Spleen (tissue), 11 donors: ENCODE data around the gene DVL1. TPM values are rescaled to one million over a fixed set of nuclear protein-coding genes. Genes with fewer than 3 reads are reported as not detected.
A peak's percentile ranks its signal among the peaks of the same experiment; 100 is the strongest.

ENCODE experiments used
- DNase-seq: peaks from one replicate; pipeline ENCODE4 v3.0.0-alpha.2; 2020
- H3K27ac ChIP-seq, 8 donors: fragments of 200-600 bp; sonication (generic) in 7 of 8; 1 replicate in 4 of 8; 2 replicates in 4 of 8; pipeline versions ENCODE4 v1.5.0 to v1.8.0; 2016 to 2021; ENCODE audit warnings: inconsistent platforms in 4 of 8, mild to moderate bottlenecking in 4 of 8, moderate library complexity in 1 of 8
- H3K27me3 ChIP-seq, 7 donors: fragments of 200-600 bp; sonication (generic) in 6 of 7; replicated peaks in 1 of 7; 1 replicate in 4 of 7; 2 replicates in 3 of 7; pipeline versions ENCODE4 v1.5.0 to v1.8.0; 2016 to 2021; ENCODE audit warnings: inconsistent platforms in 3 of 7, mild to moderate bottlenecking in 1 of 7
- H3K36me3 ChIP-seq, 6 donors: fragments of 200-600 bp; sonication (generic) in 5 of 6; 1 replicate in 4 of 6; 2 replicates in 2 of 6; pipeline versions ENCODE4 v1.5.0 to v1.8.0; 2016 to 2021; ENCODE audit warnings: inconsistent platforms in 2 of 6
- H3K4me1 ChIP-seq, 6 donors: fragments of 200-600 bp; sonication (generic) in 5 of 6; 1 replicate in 3 of 6; 2 replicates in 3 of 6; pipeline versions ENCODE4 v1.5.0 to v1.8.0; 2016 to 2021; ENCODE audit warnings: inconsistent platforms in 3 of 6
- H3K4me3 ChIP-seq, 8 donors: fragments of 200-600 bp; sonication (generic) in 7 of 8; 1 replicate in 4 of 8; 2 replicates in 4 of 8; pipeline versions ENCODE4 v1.5.0 to v1.8.0; 2016 to 2021; ENCODE audit warnings: inconsistent platforms in 4 of 8, mild to moderate bottlenecking in 4 of 8, moderate library complexity in 2 of 8
- H3K9me3 ChIP-seq, 8 donors: fragments of 200-600 bp; sonication (generic) in 7 of 8; 1 replicate in 4 of 8; 2 replicates in 4 of 8; pipeline versions ENCODE4 v1.5.0 to v1.8.0; 2016 to 2021; ENCODE audit warnings: inconsistent platforms in 4 of 8
- CTCF ChIP-seq, 11 experiments: fragments of 200-600 bp in 7 of 11; fragments of 450-650 bp in 4 of 11; sonication (generic) in 4 of 11; IDR thresholded peaks in 8 of 11; conservative IDR thresholded peaks in 3 of 11; 1 replicate in 7 of 11; 2 replicates in 4 of 11; pipeline versions ENCODE4 v1.4.0 to v1.8.0; 2016 to 2021; ENCODE audit warnings: antibody characterized with exemption in 11 of 11, inconsistent platforms in 4 of 11, mild to moderate bottlenecking in 1 of 11
- POLR2A ChIP-seq, 3 donors: fragments of 450-650 bp; IDR thresholded peaks; one replicate each; pipeline ENCODE4 v1.5.1; 2017; ENCODE audit warnings: antibody characterized with exemption in 3 of 3, mild to moderate bottlenecking in 1 of 3
- POLR2AphosphoS5 ChIP-seq, 3 donors: sonication (generic); formaldehyde crosslinking; IDR thresholded peaks; one replicate each; pipeline ENCODE4 v1.5.1; 2017; ENCODE audit warnings: antibody characterized with exemption in 3 of 3
- WGBS, 5 donors: extraction: QIAGEN DNeasy Blood & Tissue Kit in 3 of 5; methylation state at CpG; one replicate each; pipeline versions ENCODE4 v1.1.5 to v1.1.7; 2013 to 2018; 5-methylcytosine and 5-hydroxymethylcytosine counted together
- intact Hi-C: fragments of 100-400 bp; cut with DNase I; formaldehyde crosslinking; loops from one replicate; pipeline ENCODE4 v1.15.0; 2023; ENCODE audit warnings: low total_unique reads
- polyA plus RNA-seq, 3 donors: library from polyadenylated mRNA; stranded (reverse); fragments of 200-250 nt; gene quantifications; one replicate each; pipeline ENCODE4 v1.2.1, GENCODE V29; 2013
- total RNA-seq, 7 donors: library from RNA; depleted of rRNA in 3 of 7; stranded (reverse); fragments of >200 nt in 3 of 7; fragmentation: NEBNext Ultra II Directional in 4 of 7; extraction: Animal tissue kit (Norgen Biotek cat#: 25700) in 4 of 7; gene quantifications; one replicate each; pipeline versions ENCODE4 v1.1.0 to v1.2.1, GENCODE V29; 2016 to 2021
- donor health status: healthy with polysubstance abuse.
- donor health status: DM: no; HTN: no; CAD: no; lungs with moderate emphysema.
- donor health status: DM: no; HTN: no; CAD: no.
- donor health status: Bipolar disorder and iron deficiency.
- donor health status: healthy.
- donor health status: DM: no; HTN: no; CAD: no.
- donor health status: DM: yes; HTN: yes; CAD: no.

DVL1 gene
- total and polyA plus RNA-seq, 10 donors, result 18.1 to 59.1 (median 39.2) TPM

- no peaks in the 10 kb centered on the region for H3K9me3 ChIP-seq
- H3K36me3 ChIP-seq, result peaks cover 0 to 41% (median 10%) of the 10 kb centered on the region in 6 donors
- H3K4me1 ChIP-seq, result peaks cover 0 to 48% (median 26%) of the 10 kb centered on the region in 6 donors
- H3K27me3 ChIP-seq, result no peaks in the 10 kb centered on the region
- no peak overlapping the region for H3K27ac ChIP-seq
- no peak for DNase-seq
- intact Hi-C loops, result no loop called here
- no peak overlapping the region for H3K4me3 ChIP-seq
- TF ChIP-seq CTCF (IDR thresholded peaks at IDR 0.05 in 8 of 11, conservative IDR thresholded peaks at IDR 0.05 in 3 of 11), result no peak
- peak; percentile 21 to 59 (median 27) for TF ChIP-seq POLR2AphosphoS5 (IDR thresholded peaks at IDR 0.05)
- WGBS, 5 donors, result 88 to 93% (median 89%) methylated on average over 5 to 36 of the region's 36 CpGs
These were observed 15.5 kb downstream of the DVL1 start for GRCh38 chr1:1333551-1334241.

- Histone ChIP-seq H3K27ac (no peak overlapping the region), H3K36me3 (peaks cover 0 to 41% (median 10%) of the 10 kb centered on the region in 6 donors), H3K27me3 (no peaks in the 10 kb centered on the region), H3K9me3 (no peaks in the 10 kb centered on the region), H3K4me1 (peaks cover 0 to 56% (median 29%) of the 10 kb centered on the region in 6 donors), H3K4me3 (no peak overlapping the region)
- TF ChIP-seq POLR2A (IDR thresholded peaks at IDR 0.05), result no peak
- no peak for TF ChIP-seq CTCF (IDR thresholded peaks at IDR 0.05 in 8 of 11, conservative IDR thresholded peaks at IDR 0.05 in 3 of 11)
- TF ChIP-seq POLR2AphosphoS5 (IDR thresholded peaks at IDR 0.05), result peak in 2 of 3 donors; percentile 2 to 32
- intact Hi-C loops, result no loop called here
- no peak for DNase-seq
- 81 to 91% (median 86%) methylated on average over 15 to 48 of the region's 48 CpGs for WGBS, 5 donors
These were observed 16.3 kb downstream of the DVL1 start for GRCh38 chr1:1332774-1333480.

GRCh38 chr1:1332031-1332755, 17.0 kb downstream of the DVL1 start:
- Histone ChIP-seq H3K4me1 (peaks cover 0 to 63% (median 36%) of the 10 kb centered on the region in 6 donors), H3K27ac (no peak overlapping the region), H3K9me3 (no peaks in the 10 kb centered on the region), H3K4me3 (no peak overlapping the region), H3K36me3 (peaks cover 0 to 41% (median 17%) of the 10 kb centered on the region in 6 donors), H3K27me3 (no peaks in the 10 kb centered on the region)
- DNase-seq, result no peak
- TF ChIP-seq POLR2AphosphoS5 (IDR thresholded peaks at IDR 0.05) (peak in 2 of 3 donors; percentile 20 to 35), POLR2A (IDR thresholded peaks at IDR 0.05) (no peak), CTCF (IDR thresholded peaks at IDR 0.05 in 8 of 11, conservative IDR thresholded peaks at IDR 0.05 in 3 of 11) (no peak)
- intact Hi-C loops, result no loop called here
- WGBS, 5 donors, result 86 to 90% (median 88%) methylated on average over 40 to 57 of the region's 57 CpGs
